GM12801 (cell line): ENCODE data around the gene MMUT.

Experiments
- TF ChIP-seq, protein P1 (sequence below): IDR thresholded peaks from one replicate; pipeline ENCODE4 v1.5.1; 2011; ENCODE audit warnings: control low read depth; ENCODE audit not compliant: insufficient read length; ENCODE audit errors: extremely low read depth

Gene MMUT

DNA sequence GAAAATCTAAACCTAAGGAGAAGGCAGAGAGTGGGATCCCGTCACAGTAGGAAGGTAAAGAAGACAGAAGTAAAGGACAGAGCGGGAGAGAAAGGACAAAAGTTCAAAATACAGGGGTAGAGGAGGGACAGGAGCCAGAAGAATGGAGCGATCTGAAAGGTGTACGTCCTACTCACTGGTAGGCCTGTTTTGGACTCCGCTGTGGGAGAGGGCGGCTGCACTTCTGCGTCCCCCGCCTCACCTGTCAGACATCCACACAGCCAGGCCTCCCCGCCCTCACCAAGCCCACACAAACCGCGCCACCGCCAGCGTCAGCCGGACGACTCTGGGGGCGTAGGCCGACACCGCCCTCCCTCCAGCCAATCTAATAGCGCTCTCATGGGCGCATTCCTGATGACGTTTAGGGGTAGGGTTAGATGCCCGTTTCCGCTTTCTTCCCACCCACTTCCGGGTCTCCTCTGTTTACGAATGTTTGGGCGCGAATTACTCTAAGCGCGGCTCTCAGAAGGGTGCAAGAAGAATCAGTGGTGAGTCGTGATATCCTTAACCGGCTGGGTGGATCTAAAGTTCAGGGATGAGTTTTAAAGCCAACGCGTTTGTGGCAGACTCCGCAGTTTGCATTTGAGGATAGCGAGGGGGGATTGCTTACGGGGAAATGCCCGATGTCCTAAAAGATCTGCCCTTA lies at the start of gene MMUT, which contains the start of gene CENPQ:
Gene MMUT (minus strand): TSS at position 327 of the 685 bp plus-strand sequence. CDS start 3,787 bp downstream, outside the sequence.
Gene CENPQ (plus strand): TSS at position 444 of the 685 bp plus-strand sequence. CDS start 6,807 bp downstream, outside the sequence.
- TF ChIP-seq, protein P1, sequence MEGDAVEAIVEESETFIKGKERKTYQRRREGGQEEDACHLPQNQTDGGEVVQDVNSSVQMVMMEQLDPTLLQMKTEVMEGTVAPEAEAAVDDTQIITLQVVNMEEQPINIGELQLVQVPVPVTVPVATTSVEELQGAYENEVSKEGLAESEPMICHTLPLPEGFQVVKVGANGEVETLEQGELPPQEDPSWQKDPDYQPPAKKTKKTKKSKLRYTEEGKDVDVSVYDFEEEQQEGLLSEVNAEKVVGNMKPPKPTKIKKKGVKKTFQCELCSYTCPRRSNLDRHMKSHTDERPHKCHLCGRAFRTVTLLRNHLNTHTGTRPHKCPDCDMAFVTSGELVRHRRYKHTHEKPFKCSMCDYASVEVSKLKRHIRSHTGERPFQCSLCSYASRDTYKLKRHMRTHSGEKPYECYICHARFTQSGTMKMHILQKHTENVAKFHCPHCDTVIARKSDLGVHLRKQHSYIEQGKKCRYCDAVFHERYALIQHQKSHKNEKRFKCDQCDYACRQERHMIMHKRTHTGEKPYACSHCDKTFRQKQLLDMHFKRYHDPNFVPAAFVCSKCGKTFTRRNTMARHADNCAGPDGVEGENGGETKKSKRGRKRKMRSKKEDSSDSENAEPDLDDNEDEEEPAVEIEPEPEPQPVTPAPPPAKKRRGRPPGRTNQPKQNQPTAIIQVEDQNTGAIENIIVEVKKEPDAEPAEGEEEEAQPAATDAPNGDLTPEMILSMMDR = no peak

DNA sequence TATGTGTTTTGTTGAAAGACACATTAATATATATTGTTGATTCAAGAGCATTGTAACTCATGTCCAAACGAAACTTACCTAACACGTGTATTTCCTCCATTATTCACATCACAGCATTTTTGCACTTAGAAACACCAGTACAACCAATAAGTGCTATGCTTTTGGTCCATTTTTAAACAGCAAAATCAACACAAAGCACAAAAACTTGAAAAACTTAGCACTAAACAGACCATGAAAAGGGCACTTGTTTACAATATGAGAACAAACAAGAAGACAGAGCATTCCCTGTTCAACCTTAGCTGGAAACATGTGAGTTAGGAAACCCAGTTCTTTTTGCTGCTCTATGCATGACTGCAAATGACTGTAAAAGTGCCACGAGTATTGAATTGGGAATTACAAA lies 46.3 kb upstream of the MMUT start:
- TF ChIP-seq, protein P1 = no peak

DNA sequence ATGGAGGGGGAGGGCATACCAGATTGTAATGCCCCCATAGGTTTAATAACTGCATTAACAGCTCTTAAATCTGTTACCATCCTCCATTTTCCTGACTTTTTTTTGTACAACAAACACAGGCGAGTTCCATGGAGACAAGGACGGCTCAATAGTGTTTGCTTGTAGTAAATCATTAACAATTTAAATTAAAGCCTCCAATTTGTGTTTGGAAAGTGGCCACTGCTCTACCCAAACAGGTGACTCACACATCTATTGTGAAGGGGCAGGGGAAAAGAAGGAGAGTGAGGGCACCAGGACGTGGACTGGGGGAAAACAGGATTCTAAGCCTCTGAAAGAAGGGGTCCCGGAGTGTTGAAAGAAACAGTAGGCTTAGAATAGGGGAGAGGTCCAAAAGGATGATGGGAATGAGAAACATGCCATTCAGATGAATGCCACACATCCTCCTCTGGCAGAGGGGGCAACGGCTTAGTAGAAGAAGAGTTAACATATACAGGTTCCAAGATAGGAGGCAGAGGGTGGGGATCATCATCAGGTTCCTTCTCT lies 43.6 kb upstream of the MMUT start:
- TF ChIP-seq, protein P1 = no peak

DNA sequence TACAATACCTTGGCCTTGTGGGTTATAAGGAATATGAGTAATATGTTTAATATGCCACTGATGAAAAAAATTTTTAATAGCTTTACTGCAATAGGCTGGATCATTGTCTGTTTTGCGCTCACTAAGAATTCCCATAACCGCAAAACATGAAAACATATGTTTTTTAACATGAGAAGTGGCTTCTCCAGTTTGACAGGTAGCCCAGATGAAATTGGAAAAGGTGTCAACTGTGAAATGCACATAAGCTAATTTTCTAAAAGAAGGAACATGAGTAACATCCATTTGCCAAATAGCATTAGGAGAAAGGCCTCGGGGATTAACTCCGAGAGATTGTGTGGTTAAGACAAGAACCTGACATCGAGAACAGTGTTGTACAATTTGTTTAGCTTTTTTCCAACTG lies 41.6 kb upstream of the MMUT start:
- TF ChIP-seq, protein P1 = no peak

DNA sequence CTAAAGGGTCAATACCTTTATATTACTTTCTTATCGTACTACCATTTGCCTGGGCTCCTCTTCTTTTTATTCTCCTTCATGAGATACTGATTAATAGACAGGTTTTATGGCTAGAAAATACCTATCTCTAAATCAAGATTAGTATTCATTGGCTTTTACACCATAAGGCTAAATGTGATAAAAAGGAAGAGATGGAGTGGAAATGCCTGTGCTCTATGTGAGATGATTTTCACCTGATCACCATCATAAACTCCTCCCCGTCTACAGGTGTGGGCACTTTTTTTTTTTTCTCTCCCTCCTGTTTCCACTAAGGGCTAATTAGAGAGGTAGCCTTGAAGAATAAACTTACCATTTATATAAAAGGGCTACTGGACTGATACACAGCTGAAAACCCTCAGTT lies 36.6 kb upstream of the MMUT start, which contains the start of gene GLYATL3:
Gene GLYATL3 (plus strand): TSS at position 301 of the 400 bp plus-strand sequence. CDS start 12,068 bp downstream, outside the sequence.
- TF ChIP-seq, protein P1 = no peak

DNA sequence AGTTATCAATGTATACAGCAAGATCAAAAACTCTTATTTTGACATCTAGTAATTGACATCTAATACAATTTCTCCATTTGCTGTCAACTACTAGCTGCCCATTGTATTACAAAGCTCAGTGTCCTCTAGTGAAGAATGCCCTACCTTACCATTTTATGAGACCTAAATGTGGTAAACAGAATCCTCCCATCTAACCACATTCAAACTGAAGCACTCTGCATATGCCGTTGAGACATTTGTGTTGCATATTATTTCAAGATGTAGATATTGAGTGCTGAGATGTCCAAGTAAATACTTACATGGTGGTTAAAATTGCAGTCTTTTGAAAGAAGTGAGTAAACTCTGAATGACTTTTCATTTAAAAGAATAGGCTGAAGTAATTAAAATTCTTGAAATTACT lies 36.1 kb upstream of the MMUT start:
- TF ChIP-seq, protein P1 = no peak

DNA sequence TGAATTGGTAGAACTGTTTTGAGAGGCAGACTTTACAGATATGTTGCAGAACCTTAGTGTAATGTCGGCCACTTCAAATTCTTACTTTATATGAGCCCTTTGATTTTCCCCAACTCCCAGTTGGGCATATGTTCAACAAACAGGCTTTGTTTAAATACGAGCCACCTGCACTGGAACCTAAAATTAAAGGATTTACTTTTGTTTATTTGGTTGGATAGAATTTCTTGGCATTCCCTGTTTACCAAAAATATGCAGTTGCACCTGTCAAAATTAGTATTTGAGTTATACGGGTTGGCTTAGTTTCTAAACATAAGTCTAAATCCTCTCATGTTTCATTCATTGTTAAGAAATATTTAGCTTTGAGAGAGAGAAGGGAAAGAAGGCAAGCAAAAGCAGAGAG lies 34.3 kb upstream of the MMUT start:
- TF ChIP-seq, protein P1 = no peak
